Mucosa of descending colon (tissue), 3 donors: Measurements from ENCODE around the gene P2RX5. TPM values are rescaled to one million over a fixed set of nuclear protein-coding genes. Genes with fewer than 3 reads are reported as not detected.

ENCODE experiments used
- ATAC-seq: fragments of 200-7000 bp; cut with Tn5 transposase; one replicate; pipeline ENCODE4 v1.9.1; 2020; ENCODE audit warnings: mild to moderate bottlenecking, moderate library complexity
- DNase-seq, 3 donors: peaks; one replicate each; pipeline ENCODE4 v3.0.0-alpha.2; 2020
- H3K36me3 ChIP-seq: fragments of 200-600 bp; one replicate; pipeline ENCODE4 v1.8.0; 2021; ENCODE audit warnings: low read depth, mild to moderate bottlenecking
- H3K4me1 ChIP-seq: fragments of 200-600 bp; one replicate; pipeline ENCODE4 v1.8.0; 2021; ENCODE audit warnings: low read depth, mild to moderate bottlenecking
- H3K4me3 ChIP-seq: fragments of 200-600 bp; one replicate; pipeline ENCODE4 v1.8.0; 2021; ENCODE audit warnings: mild to moderate bottlenecking
- H3K9me3 ChIP-seq: fragments of 200-600 bp; one replicate; pipeline ENCODE4 v1.8.0; 2021; ENCODE audit warnings: mild to moderate bottlenecking
- CTCF ChIP-seq: fragments of 200-600 bp; IDR thresholded peaks from one replicate; pipeline ENCODE4 v1.8.0; 2022; ENCODE audit warnings: antibody characterized with exemption, mild to moderate bottlenecking
- intact Hi-C, 2 donors: fragments of 100-400 bp; cut with DNase I in 1 of 2; cut with micrococcal nuclease in 1 of 2; formaldehyde crosslinking; loops; one replicate each; pipeline versions ENCODE4 v1.11.0 to v1.11.1; 2022; cut with DNase I, micrococcal nuclease
- total RNA-seq, 3 donors: library from RNA; stranded (reverse); fragmentation: NEBNext Ultra II Directional in 2 of 3; extraction: Animal tissue kit (Norgen Biotek cat#: 25700) in 2 of 3; gene quantifications; one replicate each; pipeline versions ENCODE4 v1.2.1 to v1.2.4, GENCODE V29; 2021 to 2023
- donor health status: DM: no; HTN: no; CAD: no; lungs with moderate emphysema.
- donor health status: DM: no; HTN: no; CAD: no.
- donor health status: DM: no; HTN: yes; CAD: no.

P2RX5 gene
- total RNA-seq, 3 donors from 2014 or later = 0.73 to 2.6 (median 2.2) TPM

DNA sequence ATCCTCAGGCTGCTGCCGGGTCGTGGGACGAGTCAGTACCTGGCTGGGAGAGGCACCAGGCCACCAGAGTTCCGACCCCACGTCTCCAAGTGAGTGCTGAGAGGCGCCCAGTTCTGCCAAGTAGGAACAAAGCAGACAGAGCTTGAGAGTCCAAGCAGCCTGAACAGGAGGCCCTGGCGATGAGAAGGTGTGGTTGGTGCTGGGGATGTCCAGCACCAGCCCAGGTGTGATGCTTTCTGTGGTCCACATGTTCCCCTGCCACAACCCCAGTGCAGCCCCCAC lies 38.4 kb downstream of the P2RX5 start:
- no peak for TF ChIP-seq CTCF
- no peaks in the 10 kb centered on the region for H3K36me3 ChIP-seq
- DNase-seq = no peak
- peaks cover 9% of the 10 kb centered on the region for H3K4me1 ChIP-seq
- no peaks in the 10 kb centered on the region for H3K9me3 ChIP-seq
- ATAC-seq = no peak
- H3K4me3 ChIP-seq = no peak overlapping the region
- intact Hi-C loops = no loop called here

- Histone ChIP-seq H3K9me3 (no peaks in the 10 kb centered on the region), H3K4me3 (no peak overlapping the region), H3K4me1 (peaks cover 9% of the 10 kb centered on the region), H3K36me3 (no peaks in the 10 kb centered on the region)
- ATAC-seq (no peak), DNase-seq (no peak)
- intact Hi-C loops = no loop called here
- no peak for TF ChIP-seq CTCF
Measured at GRCh38 chr17:3656755-3657587, 39.0 kb downstream of the P2RX5 start.

DNA sequence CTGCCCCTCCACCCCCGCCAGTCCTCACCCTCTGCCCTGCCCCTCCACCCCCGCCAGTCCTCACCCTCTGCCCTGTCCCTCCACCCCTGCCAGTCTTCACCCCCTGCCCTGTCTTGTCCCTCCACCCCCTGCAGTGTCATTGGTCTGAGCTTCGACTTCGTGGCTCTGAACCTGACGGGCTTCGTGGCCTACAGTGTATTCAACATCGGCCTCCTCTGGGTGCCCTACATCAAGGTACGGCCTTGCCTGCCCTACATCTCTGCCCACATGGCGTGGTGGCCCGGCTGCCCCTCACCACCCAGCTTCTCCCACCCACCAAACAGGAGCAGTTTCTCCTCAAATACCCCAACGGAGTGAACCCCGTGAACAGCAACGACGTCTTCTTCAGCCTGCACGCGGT lies 39.6 kb downstream of the P2RX5 start:
- ATAC-seq (no peak), DNase-seq (no peak)
- Histone ChIP-seq H3K4me1 (peaks cover 9% of the 10 kb centered on the region), H3K4me3 (no peak overlapping the region), H3K36me3 (no peaks in the 10 kb centered on the region), H3K9me3 (no peaks in the 10 kb centered on the region)
- intact Hi-C loops = no loop called here
- TF ChIP-seq CTCF = no peak

GRCh38 chr17:3655766-3656165 lies 40.2 kb downstream of the P2RX5 start:
- intact Hi-C loops = no loop called here
- DNase-seq (no peak), ATAC-seq (no peak)
- peaks cover 9% of the 10 kb centered on the region for H3K4me1 ChIP-seq
- H3K36me3 ChIP-seq = no peaks in the 10 kb centered on the region
- no peak overlapping the region for H3K4me3 ChIP-seq
- no peak for TF ChIP-seq CTCF
- no peaks in the 10 kb centered on the region for H3K9me3 ChIP-seq

DNA sequence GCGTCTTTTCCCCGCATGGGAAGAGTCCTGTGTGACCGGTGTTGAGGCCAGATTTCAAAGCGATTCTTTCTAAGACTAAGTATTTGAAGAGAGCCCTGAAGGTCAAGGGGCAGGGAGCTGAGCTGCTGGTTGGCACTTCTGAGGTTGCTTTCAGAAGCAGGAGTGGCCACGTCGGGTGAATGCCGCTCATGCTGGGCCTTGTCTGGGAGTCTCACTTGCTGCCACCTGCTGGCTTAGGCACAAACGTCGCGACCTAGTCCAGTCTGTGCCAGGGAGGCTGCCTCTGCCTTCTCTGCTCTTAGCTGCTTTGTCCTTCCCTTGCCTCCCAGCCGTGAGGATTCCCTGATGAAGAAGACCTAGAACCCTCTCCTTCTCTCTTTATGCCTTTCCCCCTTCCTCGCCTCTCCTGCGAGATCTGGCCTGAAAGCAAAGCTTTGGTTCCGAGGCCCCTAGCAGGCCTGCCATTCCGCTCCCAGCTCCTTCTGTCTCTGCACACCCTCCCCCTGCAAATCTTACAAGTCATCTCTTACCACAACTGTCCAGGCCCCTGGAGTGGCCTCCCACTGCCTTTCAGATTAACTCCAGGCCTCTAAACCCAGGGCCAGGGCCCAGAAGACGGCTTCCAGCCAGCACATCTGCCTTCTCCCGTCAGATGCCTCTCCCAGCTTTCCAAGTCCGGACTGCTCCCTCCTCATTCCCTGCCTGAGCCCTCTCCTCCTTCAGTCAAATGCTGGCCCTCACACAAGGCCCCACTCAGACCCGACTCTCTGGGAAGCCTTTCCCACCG lies 48.0 kb downstream of the P2RX5 start:
- ATAC-seq = peak; percentile 93
- Histone ChIP-seq H3K36me3 (no peaks in the 10 kb centered on the region), H3K4me3 (no peak overlapping the region), H3K4me1 (no peaks in the 10 kb centered on the region), H3K9me3 (no peaks in the 10 kb centered on the region)
- peak; percentile 14 for TF ChIP-seq CTCF
- intact Hi-C loops = no loop called here
- peak in 2 of 3 donors; percentile 77 to 78 for DNase-seq
